Subcutaneous adipose tissue (tissue), 4 donors: ENCODE measurements around the gene ZNF358. TPM values are rescaled to one million over a fixed set of nuclear protein-coding genes. Genes with fewer than 3 reads are reported as not detected.

ENCODE experiments used
- CTCF ChIP-seq: fragments of 450-650 bp; IDR thresholded peaks from one replicate; pipeline ENCODE4 v1.5.1; 2016; ENCODE audit warnings: low read depth, mild to moderate bottlenecking, control low read depth, antibody characterized with exemption, moderate library complexity
- total RNA-seq, 4 donors: library from RNA; depleted of rRNA; stranded (reverse); fragments of >200 nt; gene quantifications; one replicate each; pipeline ENCODE4 v1.1.0, GENCODE V29; 2016

ZNF358 gene
- total RNA-seq, 4 donors from 2014 or later, result 39.8 to 88.7 (median 46.7) TPM

DNA sequence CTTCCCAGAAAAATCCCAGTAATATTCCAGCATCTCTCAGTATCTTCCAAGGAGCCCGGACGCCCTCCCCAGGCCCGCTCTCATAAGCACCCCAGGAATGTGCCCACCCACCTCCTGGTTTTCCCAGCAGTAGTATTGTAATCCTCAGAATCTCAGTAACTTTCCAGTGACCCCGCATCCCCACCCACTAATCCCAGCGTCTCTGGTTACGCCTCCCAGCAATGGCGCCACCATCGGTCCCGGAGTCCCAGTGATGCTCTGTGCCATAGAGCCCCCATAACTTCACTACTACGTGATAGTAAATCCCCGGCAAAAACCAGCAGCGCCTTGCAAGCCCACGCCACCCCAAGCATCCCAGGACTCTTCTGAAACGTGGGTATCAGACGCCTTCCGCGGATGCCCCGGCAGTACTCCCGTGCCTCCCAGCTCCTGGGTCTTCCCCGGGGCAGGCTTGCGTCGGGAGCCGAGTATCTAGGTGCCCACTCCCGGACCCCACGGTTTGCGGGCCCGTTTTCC, 18.7 kb downstream of the ZNF358 start:
- no peak for TF ChIP-seq CTCF

- TF ChIP-seq CTCF, result no peak
Measured at GRCh38 chr19:7535047-7535997, 19.4 kb downstream of the ZNF358 start, which contains the start of gene PNPLA6. Gene PNPLA6, plus strand, starts transcription at chr19:7535717. Its CDS starts 72 bp downstream, at chr19:7535789.

DNA sequence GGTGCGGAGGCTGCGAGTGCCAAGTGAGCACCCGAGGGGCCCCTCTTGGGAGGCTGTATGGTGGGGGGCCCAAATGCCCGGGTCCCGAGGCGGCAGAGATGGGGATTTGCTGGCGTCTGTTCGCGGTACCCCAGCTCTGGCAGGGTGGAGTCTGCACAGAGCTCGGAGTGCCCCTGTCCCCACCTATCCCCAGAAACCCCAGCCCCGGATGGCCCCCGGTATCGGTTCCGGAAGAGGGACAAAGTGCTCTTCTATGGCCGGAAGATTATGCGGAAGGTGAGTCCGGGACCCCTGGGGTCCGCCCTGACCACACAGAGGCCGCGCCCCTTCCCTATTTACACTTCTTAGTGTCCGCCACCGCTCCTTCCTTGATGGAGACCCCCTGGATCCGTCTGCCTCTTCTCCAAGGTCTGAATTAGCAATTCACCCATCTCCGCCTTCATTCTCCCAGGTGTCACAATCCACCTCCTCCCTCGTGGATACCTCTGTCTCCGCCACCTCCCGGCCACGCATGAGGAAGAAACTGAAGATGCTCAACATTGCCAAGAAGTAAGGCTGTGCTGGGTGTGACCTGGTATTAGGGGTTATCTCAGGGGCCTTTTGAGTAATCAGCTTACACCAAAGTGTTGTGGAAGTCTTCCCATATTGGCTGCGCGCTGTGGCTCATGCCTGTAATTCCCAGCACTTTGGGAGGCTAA, 20.2 kb downstream of the ZNF358 start:
- no peak for TF ChIP-seq CTCF

GRCh38 chr19:7539827-7540425, 24.0 kb downstream of the ZNF358 start:
- TF ChIP-seq CTCF, result no peak

DNA sequence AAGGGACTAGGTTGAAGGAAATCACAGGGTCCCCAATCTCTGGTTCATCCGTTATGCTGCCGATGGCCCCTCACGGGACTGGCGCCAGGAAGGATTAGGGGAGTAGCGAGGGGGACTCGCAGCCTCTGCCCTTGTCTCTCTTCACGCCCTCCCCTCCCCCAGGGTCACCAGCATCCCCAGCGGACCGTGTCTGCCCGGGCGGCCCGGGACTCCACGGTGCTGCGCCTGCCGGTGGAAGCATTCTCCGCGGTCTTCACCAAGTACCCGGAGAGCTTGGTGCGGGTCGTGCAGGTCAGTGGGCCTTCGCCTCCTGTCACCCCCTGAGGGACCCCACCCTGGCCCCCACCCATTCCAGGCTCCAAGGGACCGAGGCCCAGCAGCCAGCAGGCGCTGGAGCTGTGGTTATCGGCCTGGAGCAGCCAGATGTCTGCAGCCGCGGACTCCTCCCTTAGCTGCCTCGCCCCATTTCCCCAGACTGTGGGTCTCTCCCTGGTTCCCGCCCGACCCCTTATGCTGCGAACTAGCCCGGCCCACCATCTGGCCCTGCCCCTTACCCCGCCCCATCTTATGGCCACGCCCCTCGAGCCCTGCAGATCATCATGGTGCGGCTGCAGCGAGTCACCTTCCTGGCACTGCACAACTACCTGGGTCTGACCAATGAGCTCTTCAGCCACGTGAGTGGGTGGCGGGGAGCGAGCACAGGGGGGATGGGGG, 25.0 kb downstream of the ZNF358 start:
- TF ChIP-seq CTCF, result no peak

- no peak for TF ChIP-seq CTCF
Measured at GRCh38 chr19:7541475-7541824, 25.5 kb downstream of the ZNF358 start.
